Colonic mucosa (tissue), 4 donors: Measurements from ENCODE around the gene WDR90. TPM values are rescaled to one million over a fixed set of nuclear protein-coding genes. Genes with fewer than 3 reads are reported as not detected.

Experiments used
- DNase-seq: peaks from one replicate; pipeline ENCODE4 v3.0.0-alpha.2; 2020
- H3K27ac ChIP-seq: fragments of 200-600 bp; one replicate; pipeline ENCODE4 v1.8.0; 2021
- H3K27me3 ChIP-seq: fragments of 200-600 bp; one replicate; pipeline ENCODE4 v1.8.0; 2021
- H3K36me3 ChIP-seq: fragments of 200-600 bp; one replicate; pipeline ENCODE4 v1.8.0; 2021
- H3K4me1 ChIP-seq: fragments of 200-600 bp; one replicate; pipeline ENCODE4 v1.8.0; 2021; ENCODE audit warnings: mild to moderate bottlenecking
- H3K4me3 ChIP-seq: fragments of 200-600 bp; one replicate; pipeline ENCODE4 v1.8.0; 2021
- H3K9ac ChIP-seq, 2 donors: one replicate each; pipeline ENCODE4 v1.7.0; 2013; ENCODE audit warnings: control low read depth in 2 of 2, low read depth in 2 of 2, low read length in 2 of 2
- H3K9me3 ChIP-seq: fragments of 200-600 bp; one replicate; pipeline ENCODE4 v1.8.0; 2021
- intact Hi-C: fragments of 100-400 bp; cut with DNase I; formaldehyde crosslinking; loops from one replicate; pipeline ENCODE4 v1.14.1; 2022
- total RNA-seq, 2 donors: library from RNA; stranded (reverse); fragmentation: NEBNext Ultra II Directional in 1 of 2; extraction: Animal tissue kit (Norgen Biotek cat#: 25700) in 1 of 2; gene quantifications; one replicate each; pipeline ENCODE4 v1.2.1, GENCODE V29; 2021
- TF ChIP-seq, protein P1 (sequence below): fragments of 200-600 bp; IDR thresholded peaks from one replicate; pipeline ENCODE4 v1.8.0; 2022; ENCODE audit warnings: antibody characterized with exemption, mild to moderate bottlenecking
- donor health status: healthy.
- donor health status: DM: no; HTN: no; CAD: no.
- donor health status: DM: no; HTN: no; CAD: no.

WDR90 gene
- total RNA-seq, 2 donors from 2014 or later, result 25.1 to 122 TPM

DNA sequence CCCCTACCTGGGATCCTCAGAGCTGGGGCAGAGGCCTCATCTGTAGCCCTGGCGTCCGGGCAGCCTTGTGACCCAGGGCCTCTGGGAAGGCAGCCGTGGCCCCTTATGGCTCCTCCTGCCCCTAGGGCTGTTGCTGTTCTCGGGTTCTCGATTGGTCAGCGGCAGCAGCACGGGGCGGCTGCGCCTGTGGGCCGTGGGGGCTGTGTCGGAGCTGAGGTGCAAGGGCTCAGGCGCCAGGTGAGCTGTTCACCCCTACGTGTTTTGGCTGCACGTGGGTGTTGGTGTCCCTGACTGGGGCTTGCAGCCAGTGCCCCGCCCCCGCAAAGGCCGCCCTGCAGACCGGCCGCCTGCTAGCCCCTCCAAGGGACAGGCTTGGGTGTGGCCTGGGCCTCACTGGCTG is 12.9 kb downstream of the WDR90 start:
- Histone ChIP-seq H3K27ac (no peak overlapping the region), H3K4me3 (no peak overlapping the region), H3K4me1 (peaks cover 11% of the 10 kb centered on the region), H3K36me3 (no peaks in the 10 kb centered on the region), H3K9ac (no peak overlapping the region), H3K27me3 (no peaks in the 10 kb centered on the region), H3K9me3 (no peaks in the 10 kb centered on the region)
- DNase-seq, result no peak
- TF ChIP-seq, protein P1, sequence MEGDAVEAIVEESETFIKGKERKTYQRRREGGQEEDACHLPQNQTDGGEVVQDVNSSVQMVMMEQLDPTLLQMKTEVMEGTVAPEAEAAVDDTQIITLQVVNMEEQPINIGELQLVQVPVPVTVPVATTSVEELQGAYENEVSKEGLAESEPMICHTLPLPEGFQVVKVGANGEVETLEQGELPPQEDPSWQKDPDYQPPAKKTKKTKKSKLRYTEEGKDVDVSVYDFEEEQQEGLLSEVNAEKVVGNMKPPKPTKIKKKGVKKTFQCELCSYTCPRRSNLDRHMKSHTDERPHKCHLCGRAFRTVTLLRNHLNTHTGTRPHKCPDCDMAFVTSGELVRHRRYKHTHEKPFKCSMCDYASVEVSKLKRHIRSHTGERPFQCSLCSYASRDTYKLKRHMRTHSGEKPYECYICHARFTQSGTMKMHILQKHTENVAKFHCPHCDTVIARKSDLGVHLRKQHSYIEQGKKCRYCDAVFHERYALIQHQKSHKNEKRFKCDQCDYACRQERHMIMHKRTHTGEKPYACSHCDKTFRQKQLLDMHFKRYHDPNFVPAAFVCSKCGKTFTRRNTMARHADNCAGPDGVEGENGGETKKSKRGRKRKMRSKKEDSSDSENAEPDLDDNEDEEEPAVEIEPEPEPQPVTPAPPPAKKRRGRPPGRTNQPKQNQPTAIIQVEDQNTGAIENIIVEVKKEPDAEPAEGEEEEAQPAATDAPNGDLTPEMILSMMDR, result no peak
- intact Hi-C loops, result no loop called here

DNA sequence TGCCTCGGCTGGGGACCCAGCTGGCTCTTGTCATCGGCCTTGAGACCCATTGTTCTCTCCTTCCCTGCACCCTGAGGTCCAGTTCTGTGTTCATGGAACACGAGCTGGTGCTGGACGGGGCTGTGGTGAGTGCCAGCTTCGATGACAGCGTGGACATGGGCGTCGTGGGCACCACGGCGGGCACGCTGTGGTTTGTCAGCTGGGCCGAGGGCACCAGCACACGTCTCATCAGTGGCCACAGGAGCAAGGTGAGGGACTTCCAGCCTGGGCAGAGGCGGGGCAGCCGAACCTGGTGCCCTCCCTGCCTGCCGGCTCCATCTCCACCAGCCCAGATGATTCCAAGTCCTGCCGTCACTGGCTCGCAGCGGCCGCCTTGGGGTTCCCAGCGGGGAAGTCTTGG is 13.4 kb downstream of the WDR90 start:
- no peak overlapping the region for H3K27ac ChIP-seq
- TF ChIP-seq, protein P1, result no peak
- no peaks in the 10 kb centered on the region for H3K36me3 ChIP-seq
- no peaks in the 10 kb centered on the region for H3K9me3 ChIP-seq
- H3K9ac ChIP-seq, result no peak overlapping the region
- no peak overlapping the region for H3K4me3 ChIP-seq
- no peak for DNase-seq
- H3K4me1 ChIP-seq, result peaks cover 11% of the 10 kb centered on the region
- no peaks in the 10 kb centered on the region for H3K27me3 ChIP-seq
- intact Hi-C loops, result no loop called here

DNA sequence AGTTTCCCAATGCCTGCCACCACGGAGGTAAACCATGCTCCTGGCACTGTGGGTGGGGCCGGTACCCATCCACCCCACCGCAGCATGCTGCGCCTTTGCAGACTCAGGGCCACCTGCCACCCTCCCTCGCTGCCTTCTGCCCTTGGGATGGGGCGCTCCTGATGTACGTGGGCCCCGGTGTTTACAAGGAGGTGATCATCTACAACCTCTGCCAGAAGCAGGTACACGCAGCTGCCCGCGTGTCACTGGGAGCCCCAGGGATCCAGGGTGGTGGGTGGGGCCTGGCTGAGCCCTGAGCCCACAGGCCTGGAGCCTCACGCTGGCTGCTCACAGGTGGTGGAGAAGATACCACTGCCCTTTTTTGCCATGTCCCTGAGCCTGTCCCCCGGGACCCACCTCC is 17.4 kb downstream of the WDR90 start:
- Histone ChIP-seq H3K27me3 (no peaks in the 10 kb centered on the region), H3K36me3 (peaks cover 8% of the 10 kb centered on the region), H3K9me3 (no peaks in the 10 kb centered on the region), H3K9ac (peak overlapping the region in 1 of 2 donors; percentile 35), H3K27ac (no peak overlapping the region), H3K4me1 (peaks cover 6% of the 10 kb centered on the region), H3K4me3 (no peak overlapping the region)
- intact Hi-C loops, result no loop called here
- TF ChIP-seq, protein P1, result no peak
- no peak for DNase-seq

DNA sequence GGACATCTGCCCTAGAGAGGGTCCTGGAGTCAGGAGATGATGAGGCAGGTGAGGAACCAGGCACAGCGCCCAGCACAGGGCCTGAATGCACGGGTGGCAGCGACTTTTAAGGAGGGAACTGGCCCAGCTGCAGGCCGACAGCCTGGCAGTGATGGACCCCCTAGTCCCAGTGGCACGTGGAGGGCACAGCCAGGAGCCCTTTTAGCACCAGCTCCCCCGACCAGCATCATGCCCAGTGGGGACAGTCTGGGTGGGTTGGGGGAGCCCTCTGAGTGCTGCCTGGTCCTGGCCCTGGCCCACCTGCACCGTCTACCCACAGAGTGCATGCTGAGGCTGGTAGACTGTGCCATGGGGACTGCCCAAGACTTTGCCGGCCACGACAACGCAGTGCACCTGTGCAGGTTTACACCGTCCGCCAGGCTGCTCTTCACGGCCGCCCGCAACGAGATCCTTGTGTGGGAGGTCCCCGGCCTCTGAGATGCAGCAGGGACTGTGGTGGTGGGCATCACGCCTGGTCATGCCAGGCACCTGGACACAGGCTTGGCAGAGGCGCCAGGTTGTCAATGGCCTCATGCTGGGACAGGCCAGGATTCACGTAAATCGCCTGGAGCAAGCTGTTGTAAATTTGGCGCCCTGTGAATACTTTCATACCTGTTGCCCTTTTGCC is 18.1 kb downstream of the WDR90 start:
- peaks cover 13% of the 10 kb centered on the region for H3K36me3 ChIP-seq
- no peak overlapping the region for H3K27ac ChIP-seq
- H3K4me3 ChIP-seq, result no peak overlapping the region
- TF ChIP-seq, protein P1, result no peak
- peaks cover 6% of the 10 kb centered on the region for H3K4me1 ChIP-seq
- H3K27me3 ChIP-seq, result no peaks in the 10 kb centered on the region
- peak overlapping the region; percentile 46 to 93 for H3K9ac ChIP-seq
- intact Hi-C loops, result no loop called here
- H3K9me3 ChIP-seq, result no peaks in the 10 kb centered on the region
- DNase-seq, result no peak

DNA sequence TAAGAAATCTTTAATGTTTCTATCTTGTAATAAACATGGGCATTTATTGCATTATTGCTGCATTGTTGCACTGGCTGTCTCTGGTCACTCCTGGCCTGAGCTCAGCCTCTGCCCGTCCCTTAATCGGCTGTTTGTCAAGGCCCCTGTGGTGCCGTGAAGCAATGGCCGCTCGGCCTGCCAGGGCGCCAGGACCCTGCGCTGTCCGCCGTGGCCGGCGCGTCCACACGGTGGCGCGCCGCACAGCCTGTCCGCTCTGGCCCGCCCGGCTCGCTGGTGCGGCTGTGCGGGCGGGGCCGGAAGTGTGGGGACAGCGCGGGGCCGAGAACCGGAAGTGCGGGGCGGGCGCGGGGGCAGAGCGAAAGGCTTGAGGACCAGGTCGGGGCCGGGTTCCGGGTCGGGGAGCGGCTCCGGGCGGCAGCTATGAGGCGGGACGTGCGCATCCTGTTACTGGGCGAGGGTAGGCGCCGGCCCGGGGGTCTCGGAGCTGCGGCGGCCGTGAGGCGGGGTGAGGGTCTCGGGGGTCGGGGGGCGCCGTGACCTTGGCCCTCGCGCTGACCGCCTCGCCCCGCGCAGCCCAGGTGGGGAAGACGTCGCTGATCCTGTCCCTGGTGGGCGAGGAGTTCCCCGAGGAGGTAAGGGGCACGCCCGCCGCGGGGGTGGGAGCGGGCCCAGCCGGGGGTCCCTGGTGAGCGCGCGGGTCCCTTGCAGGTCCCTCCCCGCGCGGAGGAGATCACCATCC is 18.8 kb downstream of the WDR90 start, which contains the start of gene RHOT2:
TSS of gene RHOT2 (plus strand) at position 353 of the 739 bp plus-strand sequence. CDS start at position 421, 68 bp downstream.
- peak within 1 kb of the TSS; percentile 91 to 93 for H3K9ac ChIP-seq
- H3K27ac ChIP-seq, result peak within 1 kb of the TSS; percentile 75
- no peaks in the 10 kb centered on the region for H3K27me3 ChIP-seq
- no peaks in the 10 kb centered on the region for H3K9me3 ChIP-seq
- intact Hi-C loops, result no loop called here
- peaks cover 20% of the 10 kb centered on the region for H3K36me3 ChIP-seq
- H3K4me1 ChIP-seq, result peaks cover 6% of the 10 kb centered on the region
- H3K4me3 ChIP-seq, result peak within 1 kb of the TSS; percentile 99
- TF ChIP-seq, protein P1, result peak; percentile 88
- peak; percentile 93 for DNase-seq
